ENCODE results near the gene IST1. TPM values are rescaled to one million over a fixed set of nuclear protein-coding genes. Genes with fewer than 3 reads are reported as not detected.

IST1 gene
- total RNA-seq, 2 donors from 2014 or later, result 193 to 249 TPM

GRCh38 chr16:71854369-71854948, 40.9 kb upstream of the IST1 start:
- peaks cover 3 to 15% of the 10 kb centered on the region in 2 donors for H3K36me3 ChIP-seq

DNA sequence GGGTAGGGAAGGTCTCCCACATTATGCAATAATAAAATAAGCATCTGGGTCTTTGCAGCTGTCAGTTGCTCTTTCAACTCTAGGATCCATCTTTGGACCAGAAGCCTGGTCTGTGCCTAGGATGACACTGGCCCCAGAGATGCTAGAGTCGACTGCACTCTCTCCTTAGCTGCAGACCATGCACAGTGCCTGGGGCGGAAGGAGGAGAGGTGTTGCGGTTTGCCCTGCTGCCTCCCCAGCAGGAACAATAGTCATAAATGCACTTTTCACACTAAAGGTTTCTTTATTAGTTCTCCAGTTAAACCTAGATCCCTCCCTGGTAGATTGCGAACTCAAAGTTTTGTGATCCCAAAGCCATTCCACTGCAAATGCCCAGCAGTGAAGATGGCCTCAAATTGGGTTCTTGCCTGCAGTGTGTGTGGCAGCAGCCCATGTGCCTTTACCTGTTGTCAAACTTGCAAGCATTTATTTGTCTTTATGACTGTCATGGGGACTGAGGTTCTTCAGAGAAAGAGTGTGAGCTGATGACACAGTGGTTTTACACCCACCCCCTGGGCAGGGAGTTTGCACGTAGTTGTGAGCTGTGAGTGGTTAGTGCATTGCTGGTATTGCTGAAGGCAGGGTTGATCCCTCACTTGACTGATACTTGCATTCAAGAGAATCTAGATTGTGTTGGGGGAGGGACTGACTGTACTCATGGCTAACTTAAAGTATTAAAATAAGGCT, 39.2 kb upstream of the IST1 start:
- H3K36me3 ChIP-seq, result peaks cover 0 to 10% of the 10 kb centered on the region in 2 donors
- no peak overlapping the region for H3K27ac ChIP-seq
- no peak overlapping the region for H3K4me3 ChIP-seq
- H3K9me3 ChIP-seq, result no peaks in the 10 kb centered on the region
- intact Hi-C loops (cut with DNase I), result no loop called here
- H3K4me1 ChIP-seq (replicated peaks), result no peaks in the 10 kb centered on the region
- TF ChIP-seq CTCF (IDR thresholded peaks at IDR 0.05) (no peak), POLR2AphosphoS5 (IDR thresholded peaks at IDR 0.05) (no peak), POLR2A (IDR thresholded peaks at IDR 0.05) (no peak)
- 77% methylated on average over 5 of the region's 5 CpGs for WGBS
- no peak for DNase-seq (ENCODE audit: low spot score)
- H3K27me3 ChIP-seq (replicated peaks; ENCODE audit: insufficient read depth), result no peaks in the 10 kb centered on the region

More at GRCh38 chr16:71854369-71854948, 40.9 kb upstream of the IST1 start:
- Histone ChIP-seq H3K9me3 (no peaks in the 10 kb centered on the region), H3K4me3 (no peak overlapping the region), H3K4me1 (replicated peaks) (no peaks in the 10 kb centered on the region), H3K27ac (no peak overlapping the region), H3K27me3 (replicated peaks; ENCODE audit: insufficient read depth) (no peaks in the 10 kb centered on the region)
- WGBS, result 84% methylated on average over 4 of the region's 4 CpGs
- intact Hi-C loops (cut with DNase I), result no loop called here
- no peak for DNase-seq (ENCODE audit: low spot score)
- TF ChIP-seq POLR2AphosphoS5 (IDR thresholded peaks at IDR 0.05) (no peak), CTCF (IDR thresholded peaks at IDR 0.05) (no peak), POLR2A (IDR thresholded peaks at IDR 0.05) (no peak)

DNA sequence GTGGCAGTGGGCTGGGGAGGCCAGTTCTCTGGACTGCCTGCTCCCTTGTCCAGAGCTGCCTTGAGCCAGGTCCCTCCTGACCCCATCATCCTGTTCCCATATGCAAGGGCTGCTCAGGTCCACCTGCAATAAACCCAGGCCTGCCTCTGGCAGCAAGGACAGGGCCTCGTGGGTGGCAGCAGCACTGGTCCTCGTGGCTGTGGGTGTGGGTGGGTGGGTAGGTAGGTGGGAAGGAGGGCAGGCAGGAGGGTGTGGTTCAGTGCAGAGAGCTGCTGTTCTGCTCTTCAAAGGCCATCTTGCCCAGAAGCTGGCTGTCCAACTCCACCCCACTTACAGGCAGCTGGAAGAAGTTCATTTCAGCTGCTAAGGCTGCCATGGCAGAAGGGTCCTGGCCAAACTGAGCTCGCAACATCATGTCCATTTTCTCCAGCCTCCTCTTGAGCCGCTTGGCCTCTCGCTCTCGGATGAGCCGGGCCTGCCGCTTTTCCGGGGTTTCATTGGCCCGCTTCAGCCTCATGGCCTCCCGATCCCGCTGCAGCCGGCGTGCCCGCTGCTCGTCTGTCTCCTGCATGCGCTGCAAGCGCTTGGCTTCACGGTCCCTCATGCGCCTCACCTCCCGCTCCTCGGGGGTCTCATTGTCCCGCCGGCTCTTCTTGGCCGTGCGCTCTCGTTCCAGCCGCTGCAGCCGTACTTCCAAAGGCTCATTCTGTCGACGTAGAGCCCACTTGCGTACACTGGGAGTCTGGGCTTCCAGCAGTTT, 35.4 kb upstream of the IST1 start:
- Histone ChIP-seq H3K27ac (no peak overlapping the region), H3K4me3 (no peak overlapping the region), H3K4me1 (replicated peaks) (no peaks in the 10 kb centered on the region), H3K36me3 (peaks cover 0 to 13% of the 10 kb centered on the region in 2 donors), H3K9me3 (no peaks in the 10 kb centered on the region), H3K27me3 (replicated peaks; ENCODE audit: insufficient read depth) (no peaks in the 10 kb centered on the region)
- 93% methylated on average over 32 of the region's 32 CpGs for WGBS
- intact Hi-C loops (cut with DNase I), result no loop called here
- DNase-seq (ENCODE audit: low spot score), result no peak
- TF ChIP-seq POLR2A (IDR thresholded peaks at IDR 0.05), result no peak
- TF ChIP-seq POLR2AphosphoS5 (IDR thresholded peaks at IDR 0.05), result no peak
- no peak for TF ChIP-seq CTCF (IDR thresholded peaks at IDR 0.05)

DNA sequence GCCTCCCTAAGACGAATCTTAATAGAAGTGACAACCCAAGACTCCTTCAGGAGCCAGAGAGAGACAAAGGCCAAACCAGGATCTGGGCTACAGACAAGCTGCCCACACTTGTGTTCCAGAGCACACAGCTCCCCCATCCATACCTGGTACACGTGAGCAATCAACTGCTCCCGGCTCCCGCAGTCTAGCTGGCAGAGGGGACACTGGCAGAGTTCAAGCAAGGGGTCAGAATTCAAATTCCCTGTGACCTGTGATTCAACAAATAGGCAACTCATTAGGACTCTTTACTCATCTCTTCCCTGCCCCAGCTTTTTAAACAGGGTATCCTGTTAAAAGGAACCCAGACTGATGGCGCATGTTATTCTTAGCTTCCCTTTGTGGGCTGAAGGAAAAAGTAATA, 31.3 kb upstream of the IST1 start:
- no peaks in the 10 kb centered on the region for H3K9me3 ChIP-seq
- TF ChIP-seq POLR2A (IDR thresholded peaks at IDR 0.05), result no peak
- no peak for TF ChIP-seq POLR2AphosphoS5 (IDR thresholded peaks at IDR 0.05)
- TF ChIP-seq CTCF (IDR thresholded peaks at IDR 0.05), result no peak
- no peak for DNase-seq (ENCODE audit: low spot score)
- intact Hi-C loops (cut with DNase I), result no loop called here
- no peaks in the 10 kb centered on the region for H3K4me1 ChIP-seq (replicated peaks)
- peaks cover 0 to 13% of the 10 kb centered on the region in 2 donors for H3K36me3 ChIP-seq
- H3K4me3 ChIP-seq, result no peak overlapping the region
- no peak overlapping the region for H3K27ac ChIP-seq
- WGBS, result 97% methylated on average over 5 of the region's 5 CpGs
- no peaks in the 10 kb centered on the region for H3K27me3 ChIP-seq (replicated peaks; ENCODE audit: insufficient read depth)

Measured in prostate gland (tissue), 2 donors.